ENCODE measurements around the gene MPHOSPH9.
"Not testable (repeated sequence)": the region's sequence is repeated elsewhere in the genome, so short reads cannot be mapped to it uniquely, and the experiment has no call there.

The MPHOSPH9 gene

GRCh38 chr12:123225443-123225842 lies 7.5 kb downstream of the MPHOSPH9 start:
- no peak for DNase-seq

- no peak for DNase-seq
These were observed 9.7 kb downstream of the MPHOSPH9 start for GRCh38 chr12:123223241-123223668.

GRCh38 chr12:123207815-123208214 lies 25.1 kb downstream of the MPHOSPH9 start:
- not testable (repeated sequence) for DNase-seq

GRCh38 chr12:123206794-123207193 lies 26.1 kb downstream of the MPHOSPH9 start:
- not testable (repeated sequence) for DNase-seq

GRCh38 chr12:123200414-123200813 lies 32.5 kb downstream of the MPHOSPH9 start:
- DNase-seq: no peak

- DNase-seq: no peak
These were observed 33.0 kb downstream of the MPHOSPH9 start for GRCh38 chr12:123199936-123200335.

GRCh38 chr12:123187637-123188036 lies 45.3 kb downstream of the MPHOSPH9 start:
- no peak for DNase-seq

- DNase-seq: no peak
These were observed 52.8 kb downstream of the MPHOSPH9 start for GRCh38 chr12:123180171-123180570.

GRCh38 chr12:123171967-123172366 lies 61.0 kb downstream of the MPHOSPH9 start:
- DNase-seq: no peak

GRCh38 chr12:123167329-123167728 lies 65.6 kb downstream of the MPHOSPH9 start:
- no peak for DNase-seq

- DNase-seq: no peak
These were observed 67.4 kb downstream of the MPHOSPH9 start for GRCh38 chr12:123165537-123165936.

GRCh38 chr12:123164710-123165261 lies 68.2 kb downstream of the MPHOSPH9 start:
- DNase-seq: no peak

GRCh38 chr12:123164222-123164621 lies 68.7 kb downstream of the MPHOSPH9 start:
- no peak for DNase-seq

GRCh38 chr12:123163227-123163626 lies 69.7 kb downstream of the MPHOSPH9 start:
- no peak for DNase-seq

GRCh38 chr12:123160801-123161487 lies 72.0 kb downstream of the MPHOSPH9 start:
- no peak for DNase-seq

- DNase-seq: no peak
These were observed 79.0 kb downstream of the MPHOSPH9 start for GRCh38 chr12:123153906-123154305.

GRCh38 chr12:123152833-123153232 lies 80.1 kb downstream of the MPHOSPH9 start:
- DNase-seq: no peak

- no peak for DNase-seq
These were observed 81.2 kb downstream of the MPHOSPH9 start for GRCh38 chr12:123151457-123152454.

- DNase-seq: no peak
These were observed 82.0 kb downstream of the MPHOSPH9 start, which contains the start of gene PITPNM2 for GRCh38 chr12:123150744-123151456. TSS of gene PITPNM2 (minus strand) at chr12:123151090. CDS start at chr12:123034590, 116,500 bp downstream.

- DNase-seq: no peak
These were observed 82.6 kb downstream of the MPHOSPH9 start for GRCh38 chr12:123150275-123150743.

GRCh38 chr12:123149501-123150274 lies 83.3 kb downstream of the MPHOSPH9 start:
- DNase-seq: no peak

- DNase-seq: no peak
These were observed 83.9 kb downstream of the MPHOSPH9 start for GRCh38 chr12:123149088-123149487.
